ENCODE data around the gene KRT31.
"Not testable (repeated sequence)": the region's sequence is repeated elsewhere in the genome, so short reads cannot be mapped to it uniquely, and the experiment has no call there.

The KRT31 gene

DNA sequence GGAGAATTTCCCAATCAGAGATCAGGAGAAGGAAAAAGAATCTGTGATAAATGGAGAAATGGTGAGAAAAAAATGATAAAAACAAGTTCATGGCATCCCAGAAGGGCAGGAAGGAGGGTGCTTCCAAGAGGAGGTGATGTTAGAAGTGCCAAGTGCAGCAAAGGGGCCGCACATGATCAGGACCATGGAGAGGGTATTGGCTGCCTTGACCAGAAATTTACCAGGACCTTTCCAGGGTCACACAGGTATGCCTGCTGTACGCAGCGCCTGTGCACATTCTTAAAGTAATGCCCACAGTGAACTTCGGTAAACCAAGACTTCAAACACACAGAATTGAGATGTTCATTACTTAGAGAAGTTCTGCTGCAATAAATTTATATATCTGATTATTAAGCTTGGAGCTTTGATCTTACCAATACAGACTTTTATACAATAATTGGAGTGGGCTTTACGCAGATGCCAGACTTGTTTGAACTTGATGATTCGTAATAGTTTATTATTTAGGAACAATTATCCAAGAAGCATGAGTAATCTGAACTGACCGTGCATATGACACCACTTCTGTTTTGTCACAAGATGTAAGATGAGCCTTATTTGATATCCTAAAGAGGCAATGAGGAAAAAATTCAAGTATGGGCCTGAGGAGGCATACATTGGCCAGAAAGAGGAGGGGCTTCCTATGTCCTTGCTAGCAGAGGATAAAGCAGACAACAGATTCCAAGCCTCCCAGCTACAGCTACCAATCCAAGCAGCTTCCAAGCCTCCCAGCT lies 44.6 kb downstream of the KRT31 start:
- no peak overlapping the region for H3K9ac ChIP-seq (ENCODE audit: low read length)
- H3K9me3 ChIP-seq (ENCODE audit: control insufficient read depth, low read depth, low read length): no peaks in the 10 kb centered on the region

DNA sequence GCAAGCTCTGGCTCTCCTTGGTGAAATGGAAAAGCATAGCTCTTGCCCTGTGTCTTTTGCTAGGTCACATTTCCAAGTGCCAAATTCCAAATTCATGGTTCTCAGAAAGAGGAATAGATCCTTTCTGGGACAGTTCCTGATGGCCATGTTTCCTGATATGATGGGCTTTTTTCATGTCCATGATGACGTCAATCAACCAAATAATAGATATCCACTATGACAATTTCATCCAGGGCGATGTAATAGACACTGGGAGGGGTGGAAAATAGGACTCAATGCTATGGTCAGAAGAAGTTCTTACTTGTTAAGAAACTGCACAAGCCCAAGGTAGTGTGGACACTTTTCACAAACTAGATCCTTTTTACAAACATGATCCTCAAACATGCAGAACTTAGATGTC lies 46.2 kb downstream of the KRT31 start:
- no peaks in the 10 kb centered on the region for H3K4me1 ChIP-seq (ENCODE audit: control insufficient read depth, low read depth, low read length)
- H3K9ac ChIP-seq (ENCODE audit: low read length): no peak overlapping the region
- H3K36me3 ChIP-seq (ENCODE audit: control insufficient read depth, low read depth, low read length): no peaks in the 10 kb centered on the region
- no peak overlapping the region for H3K27ac ChIP-seq (ENCODE audit: low read length)
- no peaks in the 10 kb centered on the region for H3K27me3 ChIP-seq (ENCODE audit: control insufficient read depth, insufficient read depth, low read length)
- H3K9me3 ChIP-seq (ENCODE audit: control insufficient read depth, low read depth, low read length): no peaks in the 10 kb centered on the region
- H3K4me3 ChIP-seq (ENCODE audit: low read length): no peak overlapping the region

More for the DNA sequence above, 44.6 kb downstream of the KRT31 start:
- no peak overlapping the region for H3K4me3 ChIP-seq (ENCODE audit: low read length)
- no peak overlapping the region for H3K27ac ChIP-seq (ENCODE audit: low read length)
- no peaks in the 10 kb centered on the region for H3K36me3 ChIP-seq (ENCODE audit: control insufficient read depth, low read depth, low read length)
- H3K27me3 ChIP-seq (ENCODE audit: control insufficient read depth, insufficient read depth, low read length): no peaks in the 10 kb centered on the region
- H3K4me1 ChIP-seq (ENCODE audit: control insufficient read depth, low read depth, low read length): no peaks in the 10 kb centered on the region

DNA sequence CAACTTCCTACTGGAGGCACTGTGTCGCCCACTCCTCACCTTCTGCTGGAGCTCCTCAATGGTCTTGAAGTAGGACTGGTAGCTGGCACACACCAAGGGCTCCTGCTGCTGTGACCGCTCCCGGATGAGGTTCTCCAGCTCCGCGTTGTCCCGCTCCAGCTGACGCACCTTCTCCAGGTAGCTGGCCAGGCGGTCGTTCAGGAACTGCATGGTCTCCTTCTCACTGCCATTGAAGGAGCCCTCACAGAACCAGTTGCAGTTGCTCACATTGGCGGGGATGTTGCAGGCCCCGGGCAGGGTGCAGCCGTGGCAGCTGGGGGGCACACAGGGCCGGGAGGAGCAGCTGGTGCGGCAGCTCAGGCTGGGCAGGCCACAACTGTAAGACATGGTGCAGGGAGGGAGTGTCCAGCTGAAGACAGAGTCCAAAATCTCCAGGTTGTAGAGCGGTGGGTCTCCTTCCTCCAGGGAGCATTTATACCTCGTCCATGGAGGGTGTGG lies 47.0 kb downstream of the KRT31 start, which contains the start of gene KRT33A:
Gene KRT33A, minus strand, starts transcription at position 448 of the 498 bp plus-strand sequence. Its CDS starts 61 bp downstream, at position 387.
- H3K4me1 ChIP-seq (ENCODE audit: control insufficient read depth, low read depth, low read length); H3K27me3 ChIP-seq (ENCODE audit: control insufficient read depth, insufficient read depth, low read length); H3K36me3 ChIP-seq (ENCODE audit: control insufficient read depth, low read depth, low read length); H3K9ac ChIP-seq (ENCODE audit: low read length); H3K27ac ChIP-seq (ENCODE audit: low read length); H3K4me3 ChIP-seq (ENCODE audit: low read length); H3K9me3 ChIP-seq (ENCODE audit: control insufficient read depth, low read depth, low read length): not testable (repeated sequence)

DNA sequence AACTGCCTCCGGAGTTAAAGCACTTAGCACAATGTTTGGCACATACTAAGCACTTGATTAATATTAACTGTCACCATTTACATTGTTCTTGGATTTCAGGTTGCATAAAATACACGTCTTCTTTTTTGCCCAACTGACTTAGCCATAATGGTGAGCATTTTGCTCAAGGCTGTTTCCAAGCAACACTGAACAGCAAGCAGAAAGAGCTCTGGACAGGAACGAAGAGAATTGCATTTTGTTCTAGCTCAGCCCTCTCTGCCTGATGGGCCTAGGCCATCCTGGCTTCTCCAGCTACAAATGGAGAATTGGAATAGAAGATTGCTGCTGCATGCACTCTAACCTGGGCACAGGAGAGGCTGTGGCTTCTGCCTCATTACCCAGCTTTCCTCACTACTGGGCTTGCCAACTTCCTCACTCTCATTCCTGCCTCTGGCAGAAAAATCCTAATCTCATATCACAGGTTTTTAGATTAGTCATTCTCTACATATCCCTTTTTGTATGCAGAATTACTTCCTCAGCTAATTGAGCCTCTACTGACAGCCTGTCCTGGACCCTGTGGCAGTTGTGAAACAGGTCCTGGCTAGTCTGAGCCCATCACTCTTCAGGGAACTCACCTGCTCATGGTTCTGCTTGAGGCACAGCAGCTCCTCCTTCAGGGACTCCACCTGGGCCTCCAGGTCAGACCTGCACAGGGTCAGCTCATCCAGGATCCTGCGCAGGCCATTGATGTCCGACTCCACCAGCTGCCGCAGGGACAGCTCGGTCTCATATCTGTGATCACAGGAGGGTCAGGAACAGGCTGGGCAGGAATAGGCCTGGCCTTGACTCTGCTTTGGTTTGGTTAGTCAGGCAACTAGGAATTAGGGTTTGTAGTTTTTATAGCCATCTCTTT lies 49.3 kb downstream of the KRT31 start:
- no peaks in the 10 kb centered on the region for H3K27me3 ChIP-seq (ENCODE audit: control insufficient read depth, insufficient read depth, low read length)
- no peaks in the 10 kb centered on the region for H3K36me3 ChIP-seq (ENCODE audit: control insufficient read depth, low read depth, low read length)
- no peaks in the 10 kb centered on the region for H3K4me1 ChIP-seq (ENCODE audit: control insufficient read depth, low read depth, low read length)
- no peaks in the 10 kb centered on the region for H3K9me3 ChIP-seq (ENCODE audit: control insufficient read depth, low read depth, low read length)
- H3K9ac ChIP-seq (ENCODE audit: low read length): no peak overlapping the region
- no peak overlapping the region for H3K4me3 ChIP-seq (ENCODE audit: low read length)
- no peak overlapping the region for H3K27ac ChIP-seq (ENCODE audit: low read length)

DNA sequence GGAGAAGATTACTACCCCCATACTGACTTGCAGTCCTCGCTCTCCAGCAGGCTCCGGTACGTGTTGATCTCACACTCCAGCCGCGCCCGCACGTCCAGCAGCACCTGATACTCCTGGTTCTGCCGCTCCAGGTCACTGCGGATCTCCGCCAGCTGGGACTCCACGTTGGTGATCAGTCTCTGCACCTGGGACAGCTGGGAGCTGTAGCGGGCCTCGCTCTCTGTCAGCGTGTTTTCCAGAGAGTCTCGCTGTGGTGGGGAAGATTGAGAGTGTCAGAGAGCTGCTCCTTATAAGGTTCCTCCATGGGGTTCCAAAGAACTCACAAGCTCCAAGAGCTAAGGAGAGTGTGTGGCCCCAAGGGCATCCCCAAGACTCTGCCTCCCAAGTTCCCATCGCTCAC lies 51.0 kb downstream of the KRT31 start:
- not testable (repeated sequence) for H3K9me3 ChIP-seq (ENCODE audit: control insufficient read depth, low read depth, low read length); H3K4me3 ChIP-seq (ENCODE audit: low read length); H3K27me3 ChIP-seq (ENCODE audit: control insufficient read depth, insufficient read depth, low read length); H3K27ac ChIP-seq (ENCODE audit: low read length); H3K4me1 ChIP-seq (ENCODE audit: control insufficient read depth, low read depth, low read length); H3K9ac ChIP-seq (ENCODE audit: low read length); H3K36me3 ChIP-seq (ENCODE audit: control insufficient read depth, low read depth, low read length)

DNA sequence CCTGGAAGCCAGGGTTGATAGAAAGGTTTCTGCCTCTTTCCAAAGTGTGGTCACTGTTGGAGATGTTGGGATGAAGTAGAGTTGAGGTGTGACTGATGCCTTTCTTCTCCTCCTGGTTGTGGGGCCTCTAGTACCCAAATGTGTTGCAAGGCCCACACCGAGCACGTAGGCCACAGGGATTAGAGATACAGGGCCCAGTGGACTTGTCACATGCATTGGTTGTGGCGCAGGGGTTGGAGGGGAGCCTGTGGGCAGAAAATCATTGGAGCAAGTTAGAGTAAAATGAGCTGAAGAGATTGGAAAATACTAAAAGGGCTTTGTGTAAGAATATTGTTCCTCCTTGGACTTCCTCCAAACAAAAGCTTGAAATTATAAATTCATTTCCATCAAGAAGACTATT lies 51.4 kb downstream of the KRT31 start:
- H3K27me3 ChIP-seq (ENCODE audit: control insufficient read depth, insufficient read depth, low read length): no peaks in the 10 kb centered on the region
- no peaks in the 10 kb centered on the region for H3K4me1 ChIP-seq (ENCODE audit: control insufficient read depth, low read depth, low read length)
- no peak overlapping the region for H3K9ac ChIP-seq (ENCODE audit: low read length)
- H3K4me3 ChIP-seq (ENCODE audit: low read length): no peak overlapping the region
- H3K36me3 ChIP-seq (ENCODE audit: control insufficient read depth, low read depth, low read length): no peaks in the 10 kb centered on the region
- H3K27ac ChIP-seq (ENCODE audit: low read length): no peak overlapping the region
- H3K9me3 ChIP-seq (ENCODE audit: control insufficient read depth, low read depth, low read length): no peaks in the 10 kb centered on the region

Measured in iPS-18a (cell line).